ENCODE results near the gene P4HTM.
A peak's percentile ranks its signal among the peaks of the same experiment; 100 is the strongest.

The P4HTM gene

GRCh38 chr3:49016414-49017228, 26.6 kb downstream of the P4HTM start:
- DNase-seq (ENCODE audit: low read depth in 1 of 2, low spot score in 1 of 2), result no peak
- Histone ChIP-seq H3K27me3 (ENCODE audit: insufficient read depth, poor library complexity, severe bottlenecking) (no peaks in the 10 kb centered on the region), H3K4me3 (replicated peaks; ENCODE audit: insufficient read depth, low read length) (no peak overlapping the region), H3K27ac (replicated peaks) (no peak overlapping the region)
- no peak for TF ChIP-seq GABPA (IDR thresholded peaks at IDR 0.05; ENCODE audit: low read depth)
- no peak for TF ChIP-seq SPI1 (IDR thresholded peaks at IDR 0.05; ENCODE audit: borderline replicate concordance, low read depth)

GRCh38 chr3:49017229-49017970, 27.4 kb downstream of the P4HTM start:
- Histone ChIP-seq H3K27me3 (ENCODE audit: insufficient read depth, poor library complexity, severe bottlenecking) (no peaks in the 10 kb centered on the region), H3K4me3 (replicated peaks; ENCODE audit: insufficient read depth, low read length) (peak overlapping the region; percentile 80), H3K27ac (replicated peaks) (peak overlapping the region; percentile 99)
- no peak for TF ChIP-seq GABPA (IDR thresholded peaks at IDR 0.05; ENCODE audit: low read depth)
- no peak for TF ChIP-seq SPI1 (IDR thresholded peaks at IDR 0.05; ENCODE audit: borderline replicate concordance, low read depth)
- no peak for TF ChIP-seq REST (IDR thresholded peaks at IDR 0.05; ENCODE audit: insufficient replicate concordance, low read depth)
- TF ChIP-seq POLR2AphosphoS5 (IDR thresholded peaks at IDR 0.05; ENCODE audit: low read depth), result no peak
- no peak for TF ChIP-seq CTCF (IDR thresholded peaks at IDR 0.05; ENCODE audit: insufficient read depth, low read length)
- peak; percentile 46 to 69 for DNase-seq (ENCODE audit: low read depth in 1 of 2, low spot score in 1 of 2)

- TF ChIP-seq CTCF (IDR thresholded peaks at IDR 0.05; ENCODE audit: insufficient read depth, low read length) (no peak), GABPA (IDR thresholded peaks at IDR 0.05; ENCODE audit: low read depth) (peak; percentile 78), SPI1 (IDR thresholded peaks at IDR 0.05; ENCODE audit: borderline replicate concordance, low read depth) (no peak), POLR2AphosphoS5 (IDR thresholded peaks at IDR 0.05; ENCODE audit: low read depth) (peak; percentile 83; the same call in 1 of the 2 replicates), REST (IDR thresholded peaks at IDR 0.05; ENCODE audit: insufficient replicate concordance, low read depth) (no peak)
- peak within 1 kb of the TSS; percentile 99 for H3K27ac ChIP-seq (replicated peaks)
- DNase-seq (ENCODE audit: low read depth in 1 of 2, low spot score in 1 of 2), result peak; percentile 82 to 84
- H3K27me3 ChIP-seq (ENCODE audit: insufficient read depth, poor library complexity, severe bottlenecking), result no peaks in the 10 kb centered on the region
- H3K4me3 ChIP-seq (replicated peaks; ENCODE audit: insufficient read depth, low read length), result peak within 1 kb of the TSS; percentile 80
These were observed 28.1 kb downstream of the P4HTM start, which contains the start of gene DALRD3 for GRCh38 chr3:49017971-49018706. Gene DALRD3, minus strand, starts transcription at chr3:49018580. Its CDS starts 16 bp downstream, at chr3:49018564.

GRCh38 chr3:49018707-49019006, 28.6 kb downstream of the P4HTM start:
- peak overlapping the region; percentile 80 for H3K4me3 ChIP-seq (replicated peaks; ENCODE audit: insufficient read depth, low read length)
- peak overlapping the region; percentile 99 for H3K27ac ChIP-seq (replicated peaks)
- DNase-seq (ENCODE audit: low read depth in 1 of 2, low spot score in 1 of 2), result no peak
- TF ChIP-seq REST (IDR thresholded peaks at IDR 0.05; ENCODE audit: insufficient replicate concordance, low read depth) (no peak), SPI1 (IDR thresholded peaks at IDR 0.05; ENCODE audit: borderline replicate concordance, low read depth) (no peak), GABPA (IDR thresholded peaks at IDR 0.05; ENCODE audit: low read depth) (no peak; the same call in 1 of the 2 replicates), POLR2AphosphoS5 (IDR thresholded peaks at IDR 0.05; ENCODE audit: low read depth) (no peak), CTCF (IDR thresholded peaks at IDR 0.05; ENCODE audit: insufficient read depth, low read length) (no peak)
- no peaks in the 10 kb centered on the region for H3K27me3 ChIP-seq (ENCODE audit: insufficient read depth, poor library complexity, severe bottlenecking)
